Transverse colon (tissue), 4 donors: ENCODE measurements around the gene IL4R.

Experiments used
- CTCF ChIP-seq, 5 experiments: fragments of 200-600 bp in 3 of 5; fragments of 450-650 bp in 2 of 5; sonication (generic) in 3 of 5; IDR thresholded peaks; 1 replicate in 2 of 5; 2 replicates in 3 of 5; pipeline ENCODE4 v1.5.1; 2016 to 2017; ENCODE audit warnings: antibody characterized with exemption in 5 of 5, inconsistent platforms in 3 of 5, mild to moderate bottlenecking in 2 of 5, moderate library complexity in 1 of 5
- EP300 ChIP-seq: sonication (generic); formaldehyde crosslinking; IDR thresholded peaks from one replicate; pipeline ENCODE4 v1.6.1; 2017; ENCODE audit warnings: antibody characterized with exemption, low read depth
- POLR2A ChIP-seq: fragments of 450-650 bp; IDR thresholded peaks from one replicate; pipeline ENCODE4 v1.6.1; 2016; ENCODE audit warnings: antibody characterized with exemption, mild to moderate bottlenecking, moderate library complexity
- POLR2AphosphoS5 ChIP-seq, 3 donors: sonication (generic); formaldehyde crosslinking; IDR thresholded peaks; one replicate each; pipeline ENCODE4 v1.6.1; 2016; ENCODE audit warnings: antibody characterized with exemption in 3 of 3

GRCh38 chr16:27335349-27336053, 21.7 kb downstream of the IL4R start:
- TF ChIP-seq CTCF (IDR thresholded peaks at IDR 0.05), result no peak
- TF ChIP-seq EP300, result no peak
- TF ChIP-seq POLR2AphosphoS5 (IDR thresholded peaks at IDR 0.05), result peak in 1 of 3 donors; percentile 42
- TF ChIP-seq POLR2A, result no peak
